Lung (tissue), 12 donors: ENCODE data around the gene FBXW9. TPM values are rescaled to one million over a fixed set of nuclear protein-coding genes. Genes with fewer than 3 reads are reported as not detected.

Source experiments
- ATAC-seq: fragments of 200-7000 bp; cut with Tn5 transposase; one replicate; pipeline ENCODE4 v1.9.1; 2020; ENCODE audit warnings: moderate number of reproducible peaks; ENCODE audit not compliant: insufficient read depth, low FRiP score
- DNase-seq, 3 donors: peaks; one replicate each; pipeline ENCODE4 v3.0.0-alpha.2; 2013 to 2017
- H3K27ac ChIP-seq, 2 donors: one replicate each; pipeline ENCODE4 v1.5.1; 2013; ENCODE audit warnings: mild to moderate bottlenecking in 2 of 2, moderate library complexity in 2 of 2, control low read depth in 1 of 2, inconsistent platforms in 1 of 2, low read depth in 1 of 2, low read length in 1 of 2
- H3K27me3 ChIP-seq, 3 donors: one replicate each; pipeline ENCODE4 v1.5.1; 2013; ENCODE audit warnings: low read length in 2 of 3; ENCODE audit not compliant: control insufficient read depth in 3 of 3, insufficient read depth in 3 of 3
- H3K36me3 ChIP-seq, 4 donors: one replicate each; pipeline ENCODE4 v1.5.1; 2013; ENCODE audit warnings: low read length in 4 of 4, mild to moderate bottlenecking in 1 of 4, moderate library complexity in 1 of 4; ENCODE audit not compliant: control insufficient read depth in 4 of 4, insufficient read depth in 4 of 4
- H3K4me1 ChIP-seq, 5 donors: one replicate each; pipeline ENCODE4 v1.5.1; 2013; ENCODE audit warnings: low read length in 5 of 5, mild to moderate bottlenecking in 2 of 5, moderate library complexity in 1 of 5; ENCODE audit not compliant: control insufficient read depth in 5 of 5, insufficient read depth in 5 of 5
- H3K4me3 ChIP-seq: one replicate; pipeline ENCODE4 v1.5.1; 2013; ENCODE audit warnings: mild to moderate bottlenecking, control low read depth, moderate library complexity
- H3K9ac ChIP-seq, 2 donors: one replicate each; pipeline ENCODE4 v1.5.1; 2013; ENCODE audit warnings: low read length in 2 of 2, control low read depth in 1 of 2; ENCODE audit not compliant: insufficient read depth in 1 of 2
- H3K9me3 ChIP-seq, 4 donors: one replicate each; pipeline ENCODE4 v1.5.1; 2013; ENCODE audit warnings: low read length in 3 of 4, mild to moderate bottlenecking in 1 of 4, moderate library complexity in 1 of 4; ENCODE audit not compliant: control insufficient read depth in 4 of 4, insufficient read depth in 3 of 4
- WGBS, 2 donors: extraction: QIAGEN DNeasy Blood & Tissue Kit; methylation state at CpG; one replicate each; pipeline ENCODE4 v1.1.7; 2013; 5-methylcytosine and 5-hydroxymethylcytosine counted together
- polyA plus RNA-seq, 2 donors: library from polyadenylated mRNA; stranded (reverse); fragments of 200-250 nt; gene quantifications; one replicate each; pipeline ENCODE4 v1.2.1, GENCODE V29; 2013
- total RNA-seq, 2 donors: library from RNA; depleted of rRNA in 1 of 2; stranded (reverse); fragments of >200 nt in 1 of 2; gene quantifications; one replicate each; pipeline ENCODE4 v1.2.1, GENCODE V29; 2014 to 2021
- TF ChIP-seq, protein P1 (sequence below): IDR thresholded peaks from 2 replicates; pipeline ENCODE4 v1.5.1; 2012; ENCODE audit warnings: mild to moderate bottlenecking; ENCODE audit errors: control extremely low read depth, extremely low read depth
- donor health status: control.
- donor health status: control.
- donor health status: Bipolar disorder and iron deficiency.
- donor health status: healthy.
- donor health status: DM: yes; HTN: yes; CAD: no.

Gene FBXW9
- total and polyA plus RNA-seq, 4 donors: 6.8 to 17.1 (median 11.8) TPM

DNA sequence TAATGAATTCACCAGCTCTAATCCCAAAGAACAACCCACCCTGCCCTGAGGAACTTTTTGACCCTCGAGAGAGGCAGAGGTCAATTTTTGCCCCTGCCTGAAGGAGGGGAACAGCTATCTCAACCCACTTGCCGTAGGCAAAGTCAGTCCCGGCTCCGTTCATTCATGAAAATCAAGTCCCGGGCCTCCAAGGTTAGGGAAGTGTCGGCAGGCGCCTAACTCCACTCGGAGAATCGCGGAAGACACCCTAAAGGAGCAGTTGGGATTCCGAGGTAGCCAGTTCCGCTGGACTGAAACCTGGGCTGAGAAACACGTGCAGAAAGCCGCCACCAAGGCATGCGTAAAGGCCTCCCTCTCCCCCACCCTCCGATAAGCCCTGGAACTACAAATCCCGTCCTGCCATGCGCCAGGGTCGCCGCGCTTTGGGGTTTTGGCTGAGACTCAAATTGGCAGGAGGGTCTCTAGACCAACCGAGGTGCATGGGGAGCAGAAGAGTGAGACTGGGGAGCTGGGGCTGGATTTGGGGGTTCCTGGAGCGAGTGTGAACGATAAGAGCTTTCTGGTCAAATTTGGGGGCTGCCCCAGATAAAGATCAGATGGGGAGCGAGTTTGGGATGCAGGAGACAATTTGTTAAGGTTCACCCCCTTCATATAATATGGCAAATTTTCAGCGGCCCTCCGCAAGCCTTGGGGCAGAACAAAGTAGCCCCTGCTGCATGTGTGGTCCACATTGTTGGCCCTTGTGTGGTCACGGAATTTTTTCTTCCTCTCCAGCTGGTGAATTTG lies 27.4 kb upstream of the FBXW9 start, which contains the start of gene TNPO2:
Gene TNPO2, minus strand, starts transcription at position 292 of the 786 bp plus-strand sequence. CDS start 2,955 bp downstream, outside the sequence.
- Histone ChIP-seq H3K9ac (peak within 1 kb of the TSS; percentile 57 to 61), H3K4me1 (peaks cover 0 to 25% (median 10%) of the 10 kb centered on the region in 5 donors), H3K27ac (peak within 1 kb of the TSS; percentile 37 to 82), H3K9me3 (no peaks in the 10 kb centered on the region), H3K36me3 (peaks cover 0 to 7% (median 5%) of the 10 kb centered on the region in 4 donors), H3K27me3 (no peaks in the 10 kb centered on the region), H3K4me3 (peak within 1 kb of the TSS; percentile 35)
- TF ChIP-seq, protein P1, sequence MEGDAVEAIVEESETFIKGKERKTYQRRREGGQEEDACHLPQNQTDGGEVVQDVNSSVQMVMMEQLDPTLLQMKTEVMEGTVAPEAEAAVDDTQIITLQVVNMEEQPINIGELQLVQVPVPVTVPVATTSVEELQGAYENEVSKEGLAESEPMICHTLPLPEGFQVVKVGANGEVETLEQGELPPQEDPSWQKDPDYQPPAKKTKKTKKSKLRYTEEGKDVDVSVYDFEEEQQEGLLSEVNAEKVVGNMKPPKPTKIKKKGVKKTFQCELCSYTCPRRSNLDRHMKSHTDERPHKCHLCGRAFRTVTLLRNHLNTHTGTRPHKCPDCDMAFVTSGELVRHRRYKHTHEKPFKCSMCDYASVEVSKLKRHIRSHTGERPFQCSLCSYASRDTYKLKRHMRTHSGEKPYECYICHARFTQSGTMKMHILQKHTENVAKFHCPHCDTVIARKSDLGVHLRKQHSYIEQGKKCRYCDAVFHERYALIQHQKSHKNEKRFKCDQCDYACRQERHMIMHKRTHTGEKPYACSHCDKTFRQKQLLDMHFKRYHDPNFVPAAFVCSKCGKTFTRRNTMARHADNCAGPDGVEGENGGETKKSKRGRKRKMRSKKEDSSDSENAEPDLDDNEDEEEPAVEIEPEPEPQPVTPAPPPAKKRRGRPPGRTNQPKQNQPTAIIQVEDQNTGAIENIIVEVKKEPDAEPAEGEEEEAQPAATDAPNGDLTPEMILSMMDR: no peak
- ATAC-seq (peak; percentile 28), DNase-seq (peak; percentile 80 to 84 (median 82))
- WGBS, 2 donors: 3 to 6% methylated on average over 28 of the region's 28 CpGs

DNA sequence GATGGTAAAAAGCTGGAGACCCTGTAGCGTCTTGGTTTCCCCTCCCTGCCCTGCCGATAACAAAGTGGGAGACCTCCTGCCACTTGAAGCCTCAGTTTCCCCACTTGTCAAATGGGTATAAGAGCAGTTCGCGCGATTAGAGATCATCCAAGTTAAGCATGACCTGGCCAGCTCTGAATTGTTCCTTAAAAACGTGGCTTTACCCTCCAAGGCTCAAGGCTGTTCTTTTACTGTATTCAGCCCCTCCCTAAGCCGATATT lies 26.9 kb upstream of the FBXW9 start:
- peaks cover 0 to 11% (median 9%) of the 10 kb centered on the region in 4 donors for H3K36me3 ChIP-seq
- TF ChIP-seq, protein P1: no peak
- peak in 1 of 3 donors; percentile 19 for DNase-seq
- peak overlapping the region; percentile 26 to 57 for H3K9ac ChIP-seq
- no peaks in the 10 kb centered on the region for H3K9me3 ChIP-seq
- peaks cover 0 to 25% (median 10%) of the 10 kb centered on the region in 5 donors for H3K4me1 ChIP-seq
- peak overlapping the region; percentile 35 for H3K4me3 ChIP-seq
- peak overlapping the region; percentile 37 to 82 for H3K27ac ChIP-seq
- 0 to 3% methylated on average over 7 of the region's 7 CpGs for WGBS, 2 donors
- ATAC-seq: no peak
- H3K27me3 ChIP-seq: no peaks in the 10 kb centered on the region

DNA sequence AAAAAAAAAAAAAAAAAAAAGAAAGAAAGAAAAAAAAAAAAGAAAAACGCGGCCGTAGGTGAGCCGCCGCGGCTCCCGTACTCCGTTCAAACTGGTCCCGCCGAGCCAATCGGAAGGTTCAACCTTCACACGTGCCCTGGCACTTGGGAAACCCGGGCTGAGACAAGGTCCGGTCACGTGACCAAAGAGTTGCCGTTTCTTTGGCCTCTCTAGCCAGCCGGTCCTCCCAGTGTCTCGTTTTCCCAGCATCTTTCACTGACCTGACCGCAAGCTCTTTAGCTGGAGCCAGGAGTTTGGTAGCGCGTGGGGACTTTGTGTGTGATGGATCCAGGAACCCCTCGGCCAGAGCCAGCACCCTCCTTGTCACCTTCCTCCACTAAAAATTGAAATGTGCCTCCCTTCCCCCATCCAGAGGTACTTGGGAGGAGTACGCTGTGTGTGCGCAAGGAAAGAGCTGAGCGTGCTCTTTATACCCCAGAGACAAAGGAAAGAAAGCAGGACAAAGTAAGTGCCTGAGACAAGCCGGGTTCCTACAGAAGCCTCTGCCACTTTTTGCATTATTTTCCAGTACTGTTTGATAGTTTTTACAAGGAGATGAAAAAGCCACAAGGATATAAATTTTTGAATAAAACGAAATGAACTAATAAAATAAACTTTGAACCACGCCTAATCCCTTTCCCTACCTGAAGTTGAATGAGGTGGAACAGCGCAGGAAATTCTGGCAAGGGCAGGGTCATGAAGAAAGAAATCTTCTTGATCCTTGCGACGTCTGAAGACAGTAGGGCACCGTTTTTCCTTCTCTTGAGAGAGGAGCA lies 26.3 kb upstream of the FBXW9 start:
- DNase-seq (peak; percentile 98 to 100 (median 99)), ATAC-seq (peak; percentile 90)
- Histone ChIP-seq H3K4me1 (peaks cover 0 to 25% (median 10%) of the 10 kb centered on the region in 5 donors), H3K27ac (peak overlapping the region; percentile 82 to 92), H3K27me3 (no peaks in the 10 kb centered on the region), H3K9ac (peak overlapping the region; percentile 57 to 61), H3K9me3 (no peaks in the 10 kb centered on the region), H3K36me3 (peaks cover 0 to 9% (median 7%) of the 10 kb centered on the region in 4 donors), H3K4me3 (peak overlapping the region; percentile 79)
- TF ChIP-seq, protein P1: no peak
- WGBS, 2 donors: 1% methylated on average over 32 of the region's 32 CpGs
